OCI-LY7 (cell line): ENCODE data around the gene PLEKHA5. TPM values are rescaled to one million over a fixed set of nuclear protein-coding genes. Genes with fewer than 3 reads are reported as not detected.

Source experiments
- BruUV-seq: library from RNA; stranded (reverse); fragments of 400-500 nt; replicated peaks from 2 replicates; lab custom pipeline; 2021; lab: Mats Ljungman, UMichigan
- CTCF ChIA-PET: fragments of 300-600 bp; sonication (Branson Sonifier 250); formaldehyde crosslinking; loops from one replicate; lab custom pipeline; 2022; ENCODE audit warnings: antibody characterized with exemption; ENCODE audit not compliant: unreplicated experiment; lab: Charles Lee
- POLR2A ChIA-PET: fragments of 300-600 bp; sonication (Branson Sonifier 250); formaldehyde crosslinking; loops from one replicate; lab custom pipeline; 2022; ENCODE audit warnings: antibody characterized with exemption; lab: Charles Lee
- DNase-seq: peaks from one replicate; pipeline ENCODE4 v3.0.0-alpha.2; 2015; ENCODE audit warnings: low spot score
- H2AFZ ChIP-seq: fragments of 200-600 bp; sonication (generic), shearing (Covaris generic); 2 replicates; pipeline ENCODE4 v1.6.1; 2014; ENCODE audit warnings: mild to moderate bottlenecking, antibody characterized with exemption, low read length, moderate library complexity
- H3K27ac ChIP-seq: fragments of 200-600 bp; sonication (generic); 2 replicates; pipeline ENCODE4 v1.5.1; 2014; ENCODE audit warnings: mixed run types, low read depth, mild to moderate bottlenecking, moderate library complexity, low read length, inconsistent platforms; ENCODE audit not compliant: poor library complexity, severe bottlenecking
- H3K36me3 ChIP-seq: fragments of 200-600 bp; sonication (generic); 2 replicates; pipeline ENCODE4 v1.6.1; 2014; ENCODE audit warnings: mild to moderate bottlenecking, antibody characterized with exemption, low read length, moderate library complexity, mixed read lengths; ENCODE audit not compliant: insufficient read depth
- H3K4me1 ChIP-seq: fragments of 200-600 bp; sonication (generic); 2 replicates; pipeline ENCODE4 v1.5.1; 2014; ENCODE audit warnings: mild to moderate bottlenecking, low read length; ENCODE audit not compliant: insufficient read depth, poor library complexity, severe bottlenecking
- H3K4me2 ChIP-seq: fragments of 200-600 bp; sonication (generic); 2 replicates; pipeline ENCODE4 v1.6.1; 2014; ENCODE audit warnings: mild to moderate bottlenecking, low read length
- H3K4me3 ChIP-seq: fragments of 200-600 bp; sonication (generic); 2 replicates; pipeline ENCODE4 v1.5.1; 2014; ENCODE audit warnings: mild to moderate bottlenecking, low read depth, low read length; ENCODE audit not compliant: poor library complexity, severe bottlenecking
- H3K79me2 ChIP-seq: fragments of 200-600 bp; sonication (generic); 2 replicates; pipeline ENCODE4 v1.6.1; 2016; ENCODE audit warnings: low read depth, mild to moderate bottlenecking, low read length, moderate library complexity, mixed read lengths; ENCODE audit not compliant: insufficient read depth
- H3K9me2 ChIP-seq: fragments of 200-600 bp; sonication (generic); 2 replicates; pipeline ENCODE4 v1.6.1; 2016; ENCODE audit warnings: mild to moderate bottlenecking, low read length, mixed read lengths; ENCODE audit not compliant: insufficient read depth
- H3K9me3 ChIP-seq: fragments of 200-600 bp; sonication (generic); 2 replicates; pipeline ENCODE4 v1.6.1; 2014; ENCODE audit warnings: mild to moderate bottlenecking, mixed run types, low read length, mixed read lengths
- H4K20me1 ChIP-seq: fragments of 200-600 bp; sonication (generic); 2 replicates; pipeline ENCODE4 v1.6.1; 2014; ENCODE audit warnings: mild to moderate bottlenecking, antibody characterized with exemption, low read length, moderate library complexity, mixed read lengths; ENCODE audit not compliant: insufficient read depth
- CTCF ChIP-seq: fragments of 200-600 bp; sonication (generic); conservative IDR thresholded peaks from 2 replicates; pipeline ENCODE4 v1.5.1; 2014; ENCODE audit warnings: mild to moderate bottlenecking, antibody characterized with exemption, low read length, moderate library complexity, mixed read lengths
- EZH2phosphoT487 ChIP-seq: fragments of 200-600 bp; sonication (generic); IDR thresholded peaks from 2 replicates; pipeline ENCODE4 v1.6.1; 2018; ENCODE audit warnings: low read depth, borderline replicate concordance, mild to moderate bottlenecking, mixed run types, antibody characterized with exemption, low read length, moderate library complexity, mixed read lengths
- intact Hi-C: fragments of 100-400 bp; cut with micrococcal nuclease; formaldehyde crosslinking; loops from one replicate; pipeline ENCODE4 v1.10.0; 2022; ENCODE audit not compliant: unreplicated experiment
- total RNA-seq, 2 experiments: library from RNA; depleted of rRNA in 1 of 2; stranded (reverse); fragments of >200 nt in 1 of 2; shearing (Covaris generic) in 1 of 2; gene quantifications; 2 replicates each; pipeline ENCODE4 v1.2.3, GENCODE V29; 2014 to 2022

PLEKHA5 gene
- total RNA-seq, 2 experiments from 2014 or later = 2.7 TPM; not detected in 1

GRCh38 chr12:19307451-19307850, 177.9 kb downstream of the PLEKHA5 start:
- intact Hi-C loops = no loop called here
- Histone ChIP-seq H2AFZ (no peak overlapping the region), H3K9me2 (no peaks in the 10 kb centered on the region), H4K20me1 (no peaks in the 10 kb centered on the region), H3K9me3 (no peaks in the 10 kb centered on the region), H3K4me1 (no peaks in the 10 kb centered on the region), H3K27ac (no peak overlapping the region), H3K4me3 (no peak overlapping the region), H3K4me2 (no peak overlapping the region), H3K36me3 (no peaks in the 10 kb centered on the region), H3K79me2 (no peaks in the 10 kb centered on the region)
- ChIA-PET POLR2A (no interaction called here), CTCF (no interaction called here)
- TF ChIP-seq EZH2phosphoT487 (no peak), CTCF (no peak)
- no TSS peak for BruUV-seq
- no peak for DNase-seq

- Histone ChIP-seq H3K27ac (no peak overlapping the region), H3K79me2 (no peaks in the 10 kb centered on the region), H3K9me2 (no peaks in the 10 kb centered on the region), H3K4me1 (no peaks in the 10 kb centered on the region), H3K4me3 (no peak overlapping the region), H3K4me2 (no peak overlapping the region), H4K20me1 (no peaks in the 10 kb centered on the region), H3K36me3 (no peaks in the 10 kb centered on the region), H3K9me3 (no peaks in the 10 kb centered on the region), H2AFZ (no peak overlapping the region)
- TF ChIP-seq EZH2phosphoT487 = no peak
- TF ChIP-seq CTCF = no peak
- BruUV-seq = no TSS peak
- no peak for DNase-seq
- CTCF ChIA-PET = no interaction called here
- intact Hi-C loops = no loop called here
- POLR2A ChIA-PET = interaction anchor here (0.7 kb wide), 1 partner anchor 501 kb away, joined by 3 read pairs; no protein-coding TSS in a partner anchor
Measured at GRCh38 chr12:19311165-19311564, 181.6 kb downstream of the PLEKHA5 start.

- POLR2A ChIA-PET = interaction anchor here (0.9 kb wide), 1 partner anchor 12 kb away, joined by 3 read pairs; no protein-coding TSS in a partner anchor
- no peaks in the 10 kb centered on the region for H4K20me1 ChIP-seq
- TF ChIP-seq CTCF = no peak
- no peak for TF ChIP-seq EZH2phosphoT487
- H3K4me2 ChIP-seq = no peak overlapping the region
- BruUV-seq = no TSS peak
- CTCF ChIA-PET = no interaction called here
- H3K4me3 ChIP-seq = no peak overlapping the region
- intact Hi-C loops = no loop called here
- H3K9me3 ChIP-seq = no peaks in the 10 kb centered on the region
- no peaks in the 10 kb centered on the region for H3K9me2 ChIP-seq
- H3K27ac ChIP-seq = no peak overlapping the region
- no peaks in the 10 kb centered on the region for H3K4me1 ChIP-seq
- no peak for DNase-seq
- H2AFZ ChIP-seq = no peak overlapping the region
- H3K36me3 ChIP-seq = no peaks in the 10 kb centered on the region
- no peaks in the 10 kb centered on the region for H3K79me2 ChIP-seq
Measured at GRCh38 chr12:19312637-19313036, 183.1 kb downstream of the PLEKHA5 start.
